Lower leg skin (tissue), 3 donors: ENCODE measurements around the gene IQCK.

Experiments
- POLR2A ChIP-seq, 2 donors: fragments of 450-650 bp; IDR thresholded peaks; one replicate each; pipeline ENCODE4 v1.6.1; 2016 to 2017; ENCODE audit warnings: antibody characterized with exemption in 2 of 2, mild to moderate bottlenecking in 1 of 2, moderate library complexity in 1 of 2
- TF ChIP-seq, protein P1 (sequence below), 3 donors: fragments of 450-650 bp; IDR thresholded peaks; one replicate each; pipeline ENCODE4 v1.5.1; 2016; ENCODE audit warnings: antibody characterized with exemption in 3 of 3, mild to moderate bottlenecking in 3 of 3, moderate library complexity in 2 of 3

DNA sequence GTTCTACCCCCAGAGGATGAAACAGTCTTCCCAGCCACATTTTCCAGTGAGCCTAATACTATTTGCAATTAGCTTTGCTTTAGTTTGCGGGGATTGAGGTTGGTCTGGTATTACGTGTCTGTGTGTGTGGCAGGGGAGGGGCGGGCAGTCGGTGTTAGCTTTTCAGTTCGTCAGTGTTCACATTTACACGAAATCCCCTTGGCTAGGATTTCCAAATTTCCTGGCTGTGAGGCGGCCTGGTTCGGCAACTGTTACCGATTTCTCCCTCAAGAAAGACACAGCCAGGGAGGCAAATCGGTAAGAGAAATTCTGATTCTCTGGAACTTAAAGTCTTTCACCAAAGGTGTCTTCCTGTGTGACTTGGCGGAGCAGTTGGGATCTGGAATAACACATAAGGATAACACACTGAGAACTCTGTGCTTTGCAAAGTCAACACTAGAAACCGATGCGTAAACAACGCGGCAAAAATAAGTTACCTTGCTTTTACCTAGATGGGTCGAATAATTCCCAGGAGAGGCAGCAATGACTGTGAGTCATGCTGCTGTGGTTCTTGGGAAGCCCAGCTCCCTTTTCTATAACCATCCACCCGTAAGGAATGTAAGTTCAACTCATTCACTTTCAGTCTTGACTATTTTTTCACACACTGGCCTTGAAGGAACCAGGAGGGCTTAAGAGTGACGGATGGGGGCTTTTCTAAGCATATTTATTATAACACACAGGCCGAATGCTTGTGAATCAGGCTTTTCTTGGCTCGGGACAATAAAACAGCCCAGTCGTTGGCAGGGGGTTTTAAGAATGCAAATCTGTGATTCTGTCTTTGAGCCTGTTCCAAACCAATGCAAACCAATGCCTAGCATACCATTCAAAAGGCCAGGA, 142.3 kb downstream of the IQCK start:
- TF ChIP-seq, protein P1, sequence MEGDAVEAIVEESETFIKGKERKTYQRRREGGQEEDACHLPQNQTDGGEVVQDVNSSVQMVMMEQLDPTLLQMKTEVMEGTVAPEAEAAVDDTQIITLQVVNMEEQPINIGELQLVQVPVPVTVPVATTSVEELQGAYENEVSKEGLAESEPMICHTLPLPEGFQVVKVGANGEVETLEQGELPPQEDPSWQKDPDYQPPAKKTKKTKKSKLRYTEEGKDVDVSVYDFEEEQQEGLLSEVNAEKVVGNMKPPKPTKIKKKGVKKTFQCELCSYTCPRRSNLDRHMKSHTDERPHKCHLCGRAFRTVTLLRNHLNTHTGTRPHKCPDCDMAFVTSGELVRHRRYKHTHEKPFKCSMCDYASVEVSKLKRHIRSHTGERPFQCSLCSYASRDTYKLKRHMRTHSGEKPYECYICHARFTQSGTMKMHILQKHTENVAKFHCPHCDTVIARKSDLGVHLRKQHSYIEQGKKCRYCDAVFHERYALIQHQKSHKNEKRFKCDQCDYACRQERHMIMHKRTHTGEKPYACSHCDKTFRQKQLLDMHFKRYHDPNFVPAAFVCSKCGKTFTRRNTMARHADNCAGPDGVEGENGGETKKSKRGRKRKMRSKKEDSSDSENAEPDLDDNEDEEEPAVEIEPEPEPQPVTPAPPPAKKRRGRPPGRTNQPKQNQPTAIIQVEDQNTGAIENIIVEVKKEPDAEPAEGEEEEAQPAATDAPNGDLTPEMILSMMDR (IDR thresholded peaks at IDR 0.05) = no peak
- no peak for TF ChIP-seq POLR2A (IDR thresholded peaks at IDR 0.05)
